GM12874 (cell line): ENCODE measurements around the gene TEAD2.

ENCODE experiments used
- CTCF ChIP-seq: IDR thresholded peaks from 2 replicates; pipeline ENCODE4 v1.5.1; 2011; ENCODE audit warnings: low read depth, mild to moderate bottlenecking, control low read depth, low read length, moderate library complexity; ENCODE audit not compliant: insufficient read depth

Gene TEAD2

GRCh38 chr19:49343123-49343522 is 19.1 kb downstream of the TEAD2 start:
- TF ChIP-seq CTCF: no peak

GRCh38 chr19:49342291-49342721 is 19.9 kb downstream of the TEAD2 start:
- TF ChIP-seq CTCF: no peak

- no peak for TF ChIP-seq CTCF
Measured at GRCh38 chr19:49340865-49341718, 21.1 kb downstream of the TEAD2 start.

- no peak for TF ChIP-seq CTCF
Measured at GRCh38 chr19:49340069-49340864, 21.9 kb downstream of the TEAD2 start.

- TF ChIP-seq CTCF: no peak
Measured at GRCh38 chr19:49339301-49340068, 22.7 kb downstream of the TEAD2 start.

GRCh38 chr19:49338691-49339300 is 23.4 kb downstream of the TEAD2 start:
- TF ChIP-seq CTCF: no peak
